NCI-H446 treated with DMSO at 0.1 percent for 48 hours (cell line): ENCODE data around the gene ADAM12.
"Not testable (repeated sequence)": the region's sequence is repeated elsewhere in the genome, so short reads cannot be mapped to it uniquely, and the experiment has no call there.

Experiments used
- DNase-seq: peaks from one replicate; lab custom pipeline; 2025; lab: John Stamatoyannopoulos, UW

The ADAM12 gene

GRCh38 chr10:126374435-126374834 is 13.8 kb downstream of the ADAM12 start:
- no peak for DNase-seq

DNA sequence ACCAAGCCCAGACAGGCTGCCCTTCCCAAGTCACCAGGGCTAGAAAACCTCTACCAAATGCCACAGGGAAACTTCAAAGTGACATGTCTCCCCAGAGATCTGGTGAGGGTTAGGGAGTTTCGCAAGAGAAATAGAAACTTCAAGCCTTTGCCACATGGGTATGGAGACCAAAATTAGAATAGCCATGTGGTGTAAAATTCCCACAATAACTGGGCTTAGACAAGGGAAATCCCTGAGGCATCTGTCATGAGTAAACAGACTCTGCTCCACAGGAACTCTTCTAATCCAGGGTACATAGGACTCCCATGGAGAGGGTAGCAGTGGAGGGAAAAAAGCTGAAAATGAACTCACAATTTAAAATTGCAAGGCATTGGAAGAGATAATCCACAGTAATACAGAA is 14.3 kb downstream of the ADAM12 start:
- DNase-seq, result no peak

GRCh38 chr10:126373147-126373546 is 15.1 kb downstream of the ADAM12 start:
- DNase-seq, result no peak

GRCh38 chr10:126372396-126372795 is 15.9 kb downstream of the ADAM12 start:
- DNase-seq, result no peak

DNA sequence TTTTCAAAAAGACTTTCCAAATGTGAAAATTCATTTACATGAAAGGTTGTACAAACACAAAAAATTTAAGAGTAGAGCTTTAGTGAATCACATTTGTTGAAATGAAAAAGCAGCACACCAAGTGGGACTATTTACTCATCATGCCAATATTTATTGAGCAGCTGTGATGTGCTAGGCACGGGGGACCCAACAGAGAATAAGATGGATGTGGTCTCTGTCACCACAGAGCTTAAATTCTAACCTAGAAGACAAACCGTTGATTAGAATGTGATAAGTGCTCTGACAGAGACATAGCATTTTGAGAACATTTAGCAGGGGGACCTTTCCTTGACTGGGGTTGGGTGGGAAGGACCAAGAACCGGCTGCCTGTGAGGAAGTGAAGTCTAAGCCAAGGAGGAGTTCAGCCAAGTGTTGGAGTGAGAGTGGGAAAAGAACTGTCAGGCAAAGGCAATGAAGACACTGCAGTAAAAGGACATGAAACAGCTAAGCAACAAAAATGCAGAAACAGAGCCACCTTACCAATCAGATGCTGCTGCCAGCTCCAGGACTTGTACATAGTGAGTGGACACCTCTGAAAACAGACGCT is 19.1 kb downstream of the ADAM12 start:
- no peak for DNase-seq

GRCh38 chr10:126357169-126357568 is 31.1 kb downstream of the ADAM12 start:
- DNase-seq, result no peak

GRCh38 chr10:126353666-126354065 is 34.6 kb downstream of the ADAM12 start:
- DNase-seq, result no peak

DNA sequence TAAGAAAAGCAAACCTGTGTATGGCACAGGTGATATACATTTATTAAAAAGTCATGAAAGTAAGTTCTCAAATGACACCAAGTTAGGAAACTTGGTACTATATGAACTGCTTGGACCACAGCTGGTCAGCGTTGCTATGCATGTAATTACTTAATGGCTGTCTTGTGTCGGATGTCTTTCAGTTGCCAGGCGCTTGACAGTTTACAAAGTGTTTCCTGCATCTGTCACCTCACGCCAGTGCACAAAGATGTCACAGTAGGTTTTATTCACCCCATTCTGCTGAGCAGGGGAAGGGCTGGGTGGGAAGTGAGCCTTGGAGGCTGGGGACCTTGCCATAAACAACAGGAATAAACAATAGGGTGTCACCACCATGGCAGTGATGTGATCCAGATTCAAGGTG is 35.8 kb downstream of the ADAM12 start:
- DNase-seq, result no peak

GRCh38 chr10:126351021-126351420 is 37.3 kb downstream of the ADAM12 start:
- no peak for DNase-seq

DNA sequence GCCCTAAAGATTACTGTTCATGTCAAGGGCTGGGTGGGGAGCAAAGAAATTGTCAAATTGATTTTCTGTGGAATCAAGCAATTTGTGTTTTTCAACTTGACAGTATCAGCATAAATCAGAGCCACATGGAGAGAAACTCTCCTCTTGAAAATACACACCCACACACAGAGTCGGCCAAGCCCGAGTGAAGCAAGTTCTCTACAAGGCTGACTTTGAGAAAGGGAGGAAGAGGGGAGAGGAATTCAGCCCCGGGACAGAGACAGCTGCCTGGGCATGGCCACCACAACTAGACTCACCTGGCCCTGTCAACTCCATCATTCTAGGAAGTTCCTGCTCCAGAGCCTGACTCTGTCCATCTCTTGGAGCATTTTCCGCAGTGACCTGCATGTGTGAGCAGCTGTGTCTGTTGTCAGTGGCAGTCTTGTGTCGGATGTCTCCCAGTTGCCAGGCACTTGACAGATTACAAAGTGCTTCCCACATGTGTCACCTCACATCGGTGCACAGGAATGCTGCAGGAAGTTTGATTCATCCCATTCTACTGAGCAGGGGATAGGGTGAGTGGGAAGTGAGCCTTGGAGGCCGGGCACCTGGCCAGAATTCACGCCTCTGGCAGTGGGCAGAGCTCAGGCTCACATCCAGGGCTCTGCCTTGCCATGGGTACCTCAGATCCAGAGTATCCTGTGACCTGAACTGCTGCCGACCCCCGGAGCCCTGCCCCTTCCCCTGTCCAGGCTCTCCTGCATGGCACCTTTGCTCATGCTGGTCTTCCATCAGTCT is 37.9 kb downstream of the ADAM12 start:
- no peak for DNase-seq

- no peak for DNase-seq
These were observed 38.6 kb downstream of the ADAM12 start for GRCh38 chr10:126349676-126350075.

- no peak for DNase-seq
These were observed 39.2 kb downstream of the ADAM12 start for GRCh38 chr10:126349101-126349500.

GRCh38 chr10:126343496-126343895 is 44.8 kb downstream of the ADAM12 start:
- not testable (repeated sequence) for DNase-seq

DNA sequence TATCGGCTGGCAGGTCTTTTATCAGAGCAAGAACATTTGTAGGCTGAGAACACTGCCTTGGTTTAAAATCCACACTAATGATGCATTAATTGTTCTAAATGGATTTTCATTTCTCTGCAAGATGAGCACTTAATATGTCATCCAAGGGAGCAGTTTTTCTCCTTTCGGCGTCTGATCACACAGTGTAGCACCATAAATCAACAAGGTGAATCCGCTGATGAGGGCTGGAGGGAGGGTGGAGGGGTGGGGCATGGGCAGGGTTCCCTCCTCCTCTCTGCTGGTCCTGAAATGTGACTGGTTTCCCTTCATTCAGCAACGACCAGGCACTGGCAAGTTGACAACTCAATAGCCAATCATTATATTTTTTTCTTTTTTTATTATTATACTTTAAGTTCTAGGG is 45.6 kb downstream of the ADAM12 start:
- DNase-seq, result no peak

GRCh38 chr10:126341491-126341890 is 46.8 kb downstream of the ADAM12 start:
- no peak for DNase-seq

DNA sequence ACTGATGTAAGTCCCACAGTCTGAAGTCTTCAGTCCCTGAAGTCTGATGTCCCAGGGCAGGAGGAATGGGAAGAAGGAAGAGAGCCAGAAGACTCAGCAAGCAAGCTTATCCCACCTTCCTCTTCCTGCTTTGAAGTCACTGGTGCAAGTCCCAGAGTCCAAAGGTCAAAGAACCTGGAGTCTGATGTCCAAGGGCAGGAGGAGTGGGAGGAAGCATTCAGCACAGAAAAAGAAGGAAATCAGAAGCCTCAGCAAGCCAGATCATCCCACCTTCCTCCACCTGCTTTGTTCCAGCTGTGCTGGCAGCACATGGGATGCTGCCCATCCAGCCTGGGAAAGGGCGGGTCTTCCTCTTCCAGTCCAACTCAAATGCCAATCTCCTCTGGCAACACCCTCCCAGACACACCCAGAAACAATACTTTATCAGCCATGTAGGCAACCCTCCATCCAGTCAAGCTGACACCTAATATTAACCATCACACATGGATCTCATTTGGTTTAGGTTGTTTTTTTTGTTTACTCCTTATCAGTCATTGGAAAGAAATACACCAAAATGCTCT is 50.9 kb downstream of the ADAM12 start:
- no peak for DNase-seq

DNA sequence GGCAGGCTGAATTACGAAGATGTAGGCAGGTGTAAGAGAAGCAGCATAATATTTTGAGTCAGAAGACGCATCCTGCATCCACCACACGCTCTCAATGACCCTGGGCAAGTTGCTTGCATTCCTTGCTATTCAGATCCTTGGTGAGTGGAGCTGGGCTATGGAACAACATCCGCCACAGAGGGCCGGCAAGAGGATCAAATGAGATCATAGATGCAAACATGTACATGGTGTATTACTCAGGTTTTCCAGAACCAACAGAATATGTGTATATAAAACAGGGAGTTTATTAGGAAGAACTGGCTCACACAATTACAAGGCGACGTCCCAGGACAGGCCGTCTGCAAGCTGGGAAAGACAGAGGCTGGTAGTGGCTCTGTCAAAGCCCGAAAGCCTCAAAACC is 51.5 kb downstream of the ADAM12 start:
- DNase-seq, result no peak

DNA sequence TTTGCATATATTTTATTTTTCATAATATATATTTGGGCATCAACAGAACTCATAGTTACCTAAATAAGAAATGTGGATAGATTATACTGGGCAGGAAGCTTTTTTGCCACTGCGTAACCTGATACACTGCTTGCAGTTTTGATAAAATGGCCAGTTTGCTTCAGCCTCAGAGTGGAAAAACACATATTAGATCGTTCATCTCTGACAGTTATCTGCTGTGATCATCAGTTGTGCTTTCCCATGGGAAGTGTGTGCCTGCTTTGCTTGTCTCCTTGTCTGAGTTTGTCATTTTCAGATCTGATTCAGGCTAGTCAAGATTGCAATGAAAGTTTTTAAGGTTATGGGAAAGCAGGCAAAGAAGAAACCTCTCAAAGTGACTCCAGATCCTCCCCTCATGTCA is 54.0 kb downstream of the ADAM12 start:
- no peak for DNase-seq

DNA sequence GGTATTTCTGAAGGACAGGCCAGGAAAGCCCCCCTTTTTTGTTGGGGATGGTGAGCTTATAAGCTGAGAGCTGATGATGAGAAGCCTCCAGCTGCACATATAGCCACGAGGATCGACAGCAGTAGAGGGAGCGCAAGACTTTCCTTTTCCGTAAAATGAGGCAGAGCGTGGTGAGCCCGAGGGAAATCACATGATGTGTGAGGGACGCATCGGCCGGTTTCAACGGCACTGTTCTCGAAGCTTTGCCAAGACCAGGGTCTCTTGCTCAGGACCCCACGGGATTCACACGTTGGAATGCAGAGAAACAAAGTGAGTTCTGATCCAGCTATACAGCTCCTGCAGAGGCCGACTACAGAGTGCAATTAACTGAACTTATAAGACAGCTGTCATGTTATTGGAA is 55.7 kb downstream of the ADAM12 start:
- DNase-seq, result no peak

DNA sequence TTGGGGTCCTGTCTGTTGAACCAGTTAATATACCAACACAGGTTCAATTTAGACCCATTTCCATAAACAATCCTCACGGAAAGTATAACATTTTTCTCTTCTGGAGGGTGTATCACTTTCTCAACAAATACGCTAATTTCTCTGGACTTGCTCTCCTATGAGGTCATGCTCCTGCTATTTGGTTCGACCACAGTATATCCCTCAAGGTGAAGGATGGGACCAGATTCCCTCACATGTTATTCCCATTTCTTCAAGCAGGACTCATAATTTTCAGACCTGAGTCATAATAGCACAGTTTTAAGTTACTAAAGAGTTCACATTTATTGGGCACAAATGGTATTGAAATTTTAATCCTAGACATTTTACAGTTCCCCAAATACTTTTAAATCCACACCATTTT is 57.2 kb downstream of the ADAM12 start:
- DNase-seq, result no peak

GRCh38 chr10:126324826-126325225 is 63.5 kb downstream of the ADAM12 start:
- DNase-seq, result no peak

- no peak for DNase-seq
These were observed 66.8 kb downstream of the ADAM12 start for GRCh38 chr10:126321440-126321839.

- no peak for DNase-seq
These were observed 70.5 kb downstream of the ADAM12 start for GRCh38 chr10:126317751-126318150.
